Stimulated activated naive CD4-positive, alpha-beta T cell (primary cell): Measurements from ENCODE around the gene PDE4A.
"Not testable (repeated sequence)": the region's sequence is repeated elsewhere in the genome, so short reads cannot be mapped to it uniquely, and the experiment has no call there.

Experiments used
- DNase-seq, 6 experiments: peaks; one replicate each; lab custom pipeline; 2025; lab: John Stamatoyannopoulos, UW

The PDE4A gene

GRCh38 chr19:10420444-10421239 is at the start of gene PDE4A:
PDE4A (plus strand) TSS chr19:10420538; CDS start chr19:10420765, 227 bp downstream.
- DNase-seq: peak in 4 of 6 experiments; percentile 25 to 53 (median 44)

- no peak for DNase-seq
These were observed 47.6 kb upstream of the PDE4A start for GRCh38 chr19:10372690-10373089.

- DNase-seq: no peak
These were observed 45.4 kb upstream of the PDE4A start for GRCh38 chr19:10374931-10375330.

- not testable (repeated sequence) for DNase-seq
These were observed 43.1 kb upstream of the PDE4A start for GRCh38 chr19:10377140-10377640.

- DNase-seq: no peak
These were observed 42.2 kb upstream of the PDE4A start for GRCh38 chr19:10378124-10378523.

GRCh38 chr19:10379880-10380312 is 40.4 kb upstream of the PDE4A start:
- DNase-seq: no peak

GRCh38 chr19:10380313-10381102 is 39.8 kb upstream of the PDE4A start, which contains the start of gene TYK2:
TYK2 (minus strand) TSS chr19:10380572; CDS start chr19:10378406, 2,166 bp downstream.
- peak; percentile 93 to 97 (median 96) for DNase-seq

- not testable (repeated sequence) for DNase-seq
These were observed 37.2 kb upstream of the PDE4A start for GRCh38 chr19:10383223-10383499.

GRCh38 chr19:10384580-10384979 is 35.8 kb upstream of the PDE4A start:
- no peak for DNase-seq

GRCh38 chr19:10388957-10389356 is 31.4 kb upstream of the PDE4A start:
- DNase-seq: peak; percentile 57 to 85 (median 80)

- DNase-seq: no peak
These were observed 30.5 kb upstream of the PDE4A start for GRCh38 chr19:10389863-10390262.

- peak; percentile 5 to 64 (median 42) for DNase-seq
These were observed 29.6 kb upstream of the PDE4A start for GRCh38 chr19:10390652-10391286.

GRCh38 chr19:10392120-10392519 is 28.2 kb upstream of the PDE4A start:
- no peak for DNase-seq

GRCh38 chr19:10393137-10393536 is 27.2 kb upstream of the PDE4A start:
- no peak for DNase-seq

- no peak for DNase-seq
These were observed 25.3 kb upstream of the PDE4A start for GRCh38 chr19:10395003-10395402.

GRCh38 chr19:10395436-10395835 is 24.9 kb upstream of the PDE4A start:
- no peak for DNase-seq

GRCh38 chr19:10395917-10396316 is 24.4 kb upstream of the PDE4A start:
- no peak for DNase-seq

GRCh38 chr19:10398819-10399218 is 21.5 kb upstream of the PDE4A start:
- no peak for DNase-seq

GRCh38 chr19:10399340-10399739 is 21.0 kb upstream of the PDE4A start:
- not testable (repeated sequence) for DNase-seq

- no peak for DNase-seq
These were observed 20.5 kb upstream of the PDE4A start for GRCh38 chr19:10399878-10400277.

GRCh38 chr19:10402441-10403038 is 17.8 kb upstream of the PDE4A start:
- no peak for DNase-seq
